Loucy (cell line): ENCODE measurements around the gene ROMO1.

Source experiments
- H2AFZ ChIP-seq: fragments of 200-600 bp; sonication (generic); 2 replicates; pipeline ENCODE4 v1.6.0; 2016; ENCODE audit warnings: antibody characterized with exemption, mild to moderate bottlenecking, low read length, moderate library complexity
- H3F3A ChIP-seq: fragments of 200-600 bp; 2 replicates; pipeline ENCODE4 v1.6.0; 2016; ENCODE audit warnings: antibody characterized with exemption, low read depth, mild to moderate bottlenecking
- H3K27me3 ChIP-seq: fragments of 200-600 bp; sonication (generic); 2 replicates; pipeline ENCODE4 v1.6.1; 2014; ENCODE audit warnings: low read length, mild to moderate bottlenecking; ENCODE audit not compliant: insufficient read depth, poor library complexity, severe bottlenecking
- H3K36me3 ChIP-seq: fragments of 200-600 bp; sonication (generic); 2 replicates; pipeline ENCODE4 v1.6.1; 2016; ENCODE audit warnings: low read length; ENCODE audit not compliant: insufficient read depth
- H3K4me1 ChIP-seq: fragments of 200-600 bp; sonication (generic); 2 replicates; pipeline ENCODE4 v1.5.1; 2014; ENCODE audit warnings: low read length, mild to moderate bottlenecking; ENCODE audit not compliant: insufficient read depth, poor library complexity, severe bottlenecking
- H3K4me2 ChIP-seq: fragments of 200-600 bp; sonication (generic); 2 replicates; pipeline ENCODE4 v1.6.0; 2014; ENCODE audit warnings: antibody characterized with exemption, low read length, low read depth, mild to moderate bottlenecking; ENCODE audit not compliant: poor library complexity, severe bottlenecking
- H3K4me3 ChIP-seq: fragments of 200-600 bp; sonication (generic); 2 replicates; pipeline ENCODE4 v1.5.1; 2014; ENCODE audit warnings: low read length, mild to moderate bottlenecking, mixed read lengths; ENCODE audit not compliant: poor library complexity, severe bottlenecking
- H3K79me2 ChIP-seq: fragments of 200-600 bp; sonication (generic); 2 replicates; pipeline ENCODE4 v1.6.1; 2014; ENCODE audit warnings: low read length; ENCODE audit not compliant: insufficient read depth
- H3K9ac ChIP-seq: fragments of 200-600 bp; sonication (generic); 2 replicates; pipeline ENCODE4 v1.6.0; 2014; ENCODE audit warnings: mild to moderate bottlenecking, low read depth, low read length, moderate library complexity; ENCODE audit not compliant: poor library complexity, severe bottlenecking
- H3K9me2 ChIP-seq: fragments of 200-600 bp; sonication (generic); replicated peaks from 2 replicates; pipeline ENCODE4 v1.6.1; 2016; ENCODE audit warnings: low read depth, low read length, mixed read lengths
- H3K9me3 ChIP-seq: fragments of 200-600 bp; sonication (generic); 2 replicates; pipeline ENCODE4 v1.6.1; 2014; ENCODE audit warnings: mild to moderate bottlenecking, antibody characterized with exemption, low read length, low read depth; ENCODE audit not compliant: insufficient read depth
- H4K20me1 ChIP-seq: fragments of 200-600 bp; sonication (generic); 2 replicates; pipeline ENCODE4 v1.6.0; 2014; ENCODE audit warnings: antibody characterized with exemption, low read length, mild to moderate bottlenecking; ENCODE audit not compliant: insufficient read depth, poor library complexity, severe bottlenecking
- CTCF ChIP-seq: fragments of 200-600 bp; sonication (generic); conservative IDR thresholded peaks from 2 replicates; pipeline ENCODE4 v1.5.1; 2014; ENCODE audit warnings: mild to moderate bottlenecking, antibody characterized with exemption, low read length
- EZH2phosphoT487 ChIP-seq: fragments of 200-600 bp; IDR thresholded peaks from 2 replicates; pipeline ENCODE4 v1.6.1; 2018; ENCODE audit warnings: antibody characterized with exemption, mild to moderate bottlenecking, moderate library complexity, borderline replicate concordance

ROMO1 gene

GRCh38 chr20:35669681-35670080, 29.5 kb upstream of the ROMO1 start:
- H3K9ac ChIP-seq = no peak overlapping the region
- no peaks in the 10 kb centered on the region for H3F3A ChIP-seq
- H3K79me2 ChIP-seq = peaks cover 2% of the 10 kb centered on the region
- H2AFZ ChIP-seq = no peak overlapping the region
- H3K36me3 ChIP-seq = peaks cover 4% of the 10 kb centered on the region; the same call in 1 of the 2 replicates
- H3K4me1 ChIP-seq = no peaks in the 10 kb centered on the region
- no peak overlapping the region for H3K4me2 ChIP-seq
- H3K9me3 ChIP-seq = no peaks in the 10 kb centered on the region
- no peaks in the 10 kb centered on the region for H3K27me3 ChIP-seq
- no peaks in the 10 kb centered on the region for H4K20me1 ChIP-seq
- H3K9me2 ChIP-seq = no peaks in the 10 kb centered on the region
- no peak for TF ChIP-seq EZH2phosphoT487
- no peak for TF ChIP-seq CTCF
- no peak overlapping the region for H3K4me3 ChIP-seq

- H3K79me2 ChIP-seq = no peaks in the 10 kb centered on the region
- H3K4me2 ChIP-seq = no peak overlapping the region
- H2AFZ ChIP-seq = no peak overlapping the region
- H3K4me3 ChIP-seq = no peak overlapping the region
- no peaks in the 10 kb centered on the region for H3F3A ChIP-seq
- TF ChIP-seq EZH2phosphoT487 (no peak), CTCF (no peak)
- peaks cover 4% of the 10 kb centered on the region; the same call in 1 of the 2 replicates for H3K36me3 ChIP-seq
- H3K27me3 ChIP-seq = no peaks in the 10 kb centered on the region
- H4K20me1 ChIP-seq = no peaks in the 10 kb centered on the region
- no peaks in the 10 kb centered on the region for H3K9me3 ChIP-seq
- H3K9me2 ChIP-seq = no peaks in the 10 kb centered on the region
- no peak overlapping the region for H3K9ac ChIP-seq
- no peaks in the 10 kb centered on the region for H3K4me1 ChIP-seq
Measured at GRCh38 chr20:35673884-35674283, 25.3 kb upstream of the ROMO1 start.

- peaks cover 4% of the 10 kb centered on the region; the same call in 1 of the 2 replicates for H3K36me3 ChIP-seq
- H3K9me3 ChIP-seq = no peaks in the 10 kb centered on the region
- no peak overlapping the region for H2AFZ ChIP-seq
- H3K9ac ChIP-seq = no peak overlapping the region
- H3K79me2 ChIP-seq = no peaks in the 10 kb centered on the region
- no peaks in the 10 kb centered on the region for H3F3A ChIP-seq
- no peaks in the 10 kb centered on the region for H3K9me2 ChIP-seq
- H3K4me1 ChIP-seq = no peaks in the 10 kb centered on the region
- TF ChIP-seq CTCF (no peak), EZH2phosphoT487 (no peak)
- H3K4me3 ChIP-seq = no peak overlapping the region
- no peak overlapping the region for H3K4me2 ChIP-seq
- no peaks in the 10 kb centered on the region for H3K27me3 ChIP-seq
- H4K20me1 ChIP-seq = no peaks in the 10 kb centered on the region
Measured at GRCh38 chr20:35674921-35675320, 24.3 kb upstream of the ROMO1 start.
